GM12865 (cell line): Measurements from ENCODE around the gene PNMT.

Experiments used
- DNase-seq: peaks from one replicate; pipeline ENCODE4 v3.0.0; 2010; ENCODE audit warnings: low read depth
- H3K4me3 ChIP-seq: 2 replicates; pipeline ENCODE4 v1.5.1; 2011; ENCODE audit warnings: mild to moderate bottlenecking, low read depth, low read length, control low read depth
- TF ChIP-seq, protein P1 (sequence below): IDR thresholded peaks from 2 replicates; pipeline ENCODE4 v1.5.1; 2011; ENCODE audit warnings: low read length, control low read depth, low read depth, inconsistent platforms; ENCODE audit not compliant: insufficient read depth; ENCODE audit errors: missing control alignments

PNMT gene

GRCh38 chr17:39670746-39671145 lies 2.5 kb downstream of the PNMT start:
- no peak for DNase-seq
- TF ChIP-seq, protein P1, sequence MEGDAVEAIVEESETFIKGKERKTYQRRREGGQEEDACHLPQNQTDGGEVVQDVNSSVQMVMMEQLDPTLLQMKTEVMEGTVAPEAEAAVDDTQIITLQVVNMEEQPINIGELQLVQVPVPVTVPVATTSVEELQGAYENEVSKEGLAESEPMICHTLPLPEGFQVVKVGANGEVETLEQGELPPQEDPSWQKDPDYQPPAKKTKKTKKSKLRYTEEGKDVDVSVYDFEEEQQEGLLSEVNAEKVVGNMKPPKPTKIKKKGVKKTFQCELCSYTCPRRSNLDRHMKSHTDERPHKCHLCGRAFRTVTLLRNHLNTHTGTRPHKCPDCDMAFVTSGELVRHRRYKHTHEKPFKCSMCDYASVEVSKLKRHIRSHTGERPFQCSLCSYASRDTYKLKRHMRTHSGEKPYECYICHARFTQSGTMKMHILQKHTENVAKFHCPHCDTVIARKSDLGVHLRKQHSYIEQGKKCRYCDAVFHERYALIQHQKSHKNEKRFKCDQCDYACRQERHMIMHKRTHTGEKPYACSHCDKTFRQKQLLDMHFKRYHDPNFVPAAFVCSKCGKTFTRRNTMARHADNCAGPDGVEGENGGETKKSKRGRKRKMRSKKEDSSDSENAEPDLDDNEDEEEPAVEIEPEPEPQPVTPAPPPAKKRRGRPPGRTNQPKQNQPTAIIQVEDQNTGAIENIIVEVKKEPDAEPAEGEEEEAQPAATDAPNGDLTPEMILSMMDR, result no peak
- H3K4me3 ChIP-seq, result no peak overlapping the region

DNA sequence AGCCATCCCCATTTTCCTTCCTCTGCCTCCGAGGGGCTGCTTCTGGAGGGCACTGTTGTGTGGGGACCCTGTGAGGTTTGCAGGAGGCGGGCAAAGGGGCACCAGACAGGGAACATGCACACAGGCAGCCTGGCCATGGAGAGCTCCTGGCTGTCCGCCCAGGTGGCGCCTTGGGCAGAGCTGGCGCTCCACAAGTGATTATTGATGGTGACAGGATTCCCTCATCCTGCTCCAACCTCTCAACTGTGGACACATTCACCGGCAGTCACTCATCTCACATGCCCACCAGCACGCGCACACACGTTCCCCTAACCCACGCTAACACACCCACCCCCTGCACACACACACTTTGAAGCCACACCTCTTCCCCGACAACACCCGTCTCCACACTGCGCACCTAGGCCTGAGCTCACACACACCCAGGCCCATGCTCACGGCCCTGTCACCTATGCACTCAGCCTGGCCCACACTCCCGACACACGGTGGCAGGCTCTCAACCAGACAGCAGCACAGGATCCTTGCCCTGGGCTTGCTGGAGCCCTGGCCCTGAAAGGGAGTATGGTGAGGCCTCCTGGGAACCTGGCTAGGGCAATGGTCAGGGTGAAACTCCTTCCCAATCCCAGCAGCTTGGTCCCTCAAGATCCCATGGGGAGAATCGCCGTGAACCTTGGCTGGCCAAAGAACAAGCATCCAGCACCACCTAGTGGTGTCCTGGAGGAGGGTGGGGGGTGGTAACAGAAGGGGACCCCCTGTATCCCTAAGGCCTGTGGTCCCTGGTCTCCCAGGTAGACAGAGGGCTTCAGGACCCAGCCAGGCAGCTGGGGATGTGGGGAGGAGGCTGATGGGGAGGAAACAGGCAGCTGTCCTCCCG lies 3.6 kb downstream of the PNMT start:
- TF ChIP-seq, protein P1, result peak; percentile 37
- peak; percentile 22 for DNase-seq

DNA sequence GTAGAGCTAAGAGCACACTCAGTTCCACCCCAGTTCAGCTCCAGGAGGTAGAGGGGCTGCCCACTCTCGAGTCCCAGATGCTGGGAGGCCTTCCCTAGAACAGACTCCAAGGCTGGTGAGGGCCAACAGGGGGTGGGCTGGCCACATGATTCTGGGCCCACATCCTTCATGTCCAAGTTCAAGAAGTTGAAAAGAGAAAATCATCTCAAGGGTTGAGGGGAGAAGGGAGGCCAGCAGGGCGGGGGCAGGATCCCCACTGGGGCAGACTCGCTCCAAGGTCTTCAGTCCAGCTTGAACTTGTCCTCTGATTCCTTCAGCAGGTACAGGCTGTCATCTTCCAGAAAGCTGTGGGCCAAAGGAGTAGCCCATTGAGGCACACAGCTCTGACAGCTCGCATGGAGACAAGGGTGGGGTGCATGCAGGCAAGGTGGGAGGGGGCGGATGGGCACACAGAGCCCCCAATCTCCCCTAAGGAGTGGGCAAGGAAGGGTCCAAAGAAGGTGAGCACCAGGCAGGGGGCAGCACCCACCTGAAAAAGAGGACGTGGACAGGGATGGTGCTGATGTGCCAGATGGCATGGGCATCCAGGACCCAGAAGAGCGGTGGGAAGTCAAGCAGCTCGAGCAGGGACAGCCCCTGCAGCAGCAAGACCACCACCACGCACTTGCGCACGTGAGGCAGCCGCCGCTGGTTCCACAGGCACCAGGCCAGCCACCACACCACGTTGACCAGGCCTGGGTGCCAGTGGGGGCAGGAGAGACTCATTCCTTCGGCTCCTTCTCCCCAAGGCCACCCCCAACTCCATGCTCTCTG lies 4.5 kb downstream of the PNMT start:
- TF ChIP-seq, protein P1, result no peak
- DNase-seq, result no peak

More for the DNA sequence above, 3.6 kb downstream of the PNMT start:
- no peak overlapping the region for H3K4me3 ChIP-seq

DNA sequence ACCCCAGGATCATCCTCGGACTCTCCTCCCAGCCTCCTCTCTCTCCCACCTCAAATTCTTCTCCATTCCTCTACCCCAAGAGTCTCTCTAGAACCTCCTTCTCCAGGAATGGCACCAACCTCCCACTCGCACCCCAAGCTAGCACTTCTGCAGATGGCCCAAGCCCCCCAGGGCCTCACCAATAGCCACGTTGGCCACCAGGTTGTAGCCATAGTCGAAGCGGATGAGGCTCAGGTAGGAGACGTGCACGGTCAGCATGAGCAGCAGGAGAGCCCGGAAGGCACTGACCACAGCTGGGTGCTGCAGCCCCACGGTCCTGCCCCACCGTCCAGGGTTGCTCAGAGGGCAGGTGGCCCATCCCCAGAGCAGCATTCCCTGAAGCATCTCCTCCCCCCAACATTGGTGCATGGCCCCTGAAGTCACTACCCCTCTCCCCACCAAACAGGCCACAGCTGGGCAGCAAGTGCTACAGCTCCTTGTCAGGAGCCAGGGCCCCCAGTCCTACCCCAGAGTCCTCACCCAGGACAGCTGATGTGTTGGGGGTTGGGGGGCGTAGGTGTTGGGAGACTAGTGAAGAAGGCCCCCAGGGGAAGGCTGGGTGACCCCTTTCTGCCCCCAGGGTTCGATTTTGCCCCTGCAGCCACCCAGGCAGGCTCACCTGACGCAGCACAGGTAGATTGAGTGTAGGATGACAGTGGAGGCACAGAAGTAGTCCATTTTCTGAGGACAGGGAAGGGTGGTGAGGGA lies 5.3 kb downstream of the PNMT start:
- H3K4me3 ChIP-seq, result no peak overlapping the region
- TF ChIP-seq, protein P1, result no peak
- DNase-seq, result no peak

More for the DNA sequence above, 4.5 kb downstream of the PNMT start:
- no peak overlapping the region for H3K4me3 ChIP-seq

DNA sequence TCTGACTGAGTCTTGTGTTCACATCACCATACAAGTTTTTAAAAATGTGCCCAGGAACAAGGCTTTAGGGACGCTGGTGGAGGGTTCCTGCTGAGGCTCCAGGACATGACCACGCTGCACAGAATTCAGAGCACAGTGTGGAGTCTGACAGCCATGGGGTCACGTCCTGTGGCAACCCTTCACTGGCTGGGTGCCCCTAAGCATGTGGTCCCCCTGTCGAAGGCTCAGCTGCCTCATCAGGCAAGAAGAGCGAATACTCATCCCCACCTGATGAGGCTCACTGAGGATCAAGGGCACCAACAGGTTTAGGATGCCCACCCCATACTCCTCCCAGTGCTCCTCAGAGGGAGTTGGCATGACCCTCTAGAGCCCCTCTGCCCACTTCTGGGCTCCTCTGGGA lies 5.9 kb downstream of the PNMT start:
- TF ChIP-seq, protein P1, result no peak
- DNase-seq, result no peak
- H3K4me3 ChIP-seq, result no peak overlapping the region

DNA sequence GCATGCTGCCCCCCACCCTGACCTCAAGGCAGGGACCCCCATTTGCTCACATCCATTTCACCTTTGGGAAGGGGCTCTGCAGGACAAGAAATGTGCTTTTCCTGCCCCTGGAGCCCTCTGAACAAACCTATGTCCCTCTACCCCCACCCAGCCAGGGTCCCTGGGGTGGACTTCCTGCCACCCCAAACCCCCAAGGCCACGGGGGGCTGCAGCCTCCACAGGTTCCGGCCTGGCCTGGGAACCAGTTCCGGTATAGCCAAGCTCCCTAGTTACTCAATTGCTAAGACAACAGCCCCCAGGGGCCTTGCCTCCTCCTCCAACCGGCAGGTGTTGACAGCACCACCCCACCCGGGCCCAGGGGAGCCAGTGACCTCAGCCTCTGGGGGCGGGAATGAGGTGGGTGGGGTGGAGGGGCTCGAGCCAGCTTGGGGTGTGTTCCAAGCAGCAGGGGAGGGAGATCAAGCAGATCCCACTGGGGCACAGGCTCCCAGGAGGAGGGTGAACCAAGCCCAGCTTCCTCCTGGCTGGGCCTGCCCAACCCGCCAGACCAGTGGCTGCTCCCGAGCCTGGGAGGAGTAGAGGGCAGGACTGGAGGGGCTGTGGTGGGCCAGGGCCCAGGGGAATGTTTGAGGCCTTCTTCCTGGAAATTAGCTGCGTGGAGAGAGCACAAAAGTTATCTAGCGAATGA lies 6.6 kb downstream of the PNMT start:
- DNase-seq, result no peak
- TF ChIP-seq, protein P1, result no peak
- no peak overlapping the region for H3K4me3 ChIP-seq
